NCI-H2196 treated with DMSO at 0.1 percent for 48 hours (cell line): Measurements from ENCODE around the gene BMP2.

Experiments used
- DNase-seq: peaks from one replicate; lab custom pipeline; 2025; ENCODE audit not compliant: unreplicated experiment; lab: John Stamatoyannopoulos, UW

The BMP2 gene

DNA sequence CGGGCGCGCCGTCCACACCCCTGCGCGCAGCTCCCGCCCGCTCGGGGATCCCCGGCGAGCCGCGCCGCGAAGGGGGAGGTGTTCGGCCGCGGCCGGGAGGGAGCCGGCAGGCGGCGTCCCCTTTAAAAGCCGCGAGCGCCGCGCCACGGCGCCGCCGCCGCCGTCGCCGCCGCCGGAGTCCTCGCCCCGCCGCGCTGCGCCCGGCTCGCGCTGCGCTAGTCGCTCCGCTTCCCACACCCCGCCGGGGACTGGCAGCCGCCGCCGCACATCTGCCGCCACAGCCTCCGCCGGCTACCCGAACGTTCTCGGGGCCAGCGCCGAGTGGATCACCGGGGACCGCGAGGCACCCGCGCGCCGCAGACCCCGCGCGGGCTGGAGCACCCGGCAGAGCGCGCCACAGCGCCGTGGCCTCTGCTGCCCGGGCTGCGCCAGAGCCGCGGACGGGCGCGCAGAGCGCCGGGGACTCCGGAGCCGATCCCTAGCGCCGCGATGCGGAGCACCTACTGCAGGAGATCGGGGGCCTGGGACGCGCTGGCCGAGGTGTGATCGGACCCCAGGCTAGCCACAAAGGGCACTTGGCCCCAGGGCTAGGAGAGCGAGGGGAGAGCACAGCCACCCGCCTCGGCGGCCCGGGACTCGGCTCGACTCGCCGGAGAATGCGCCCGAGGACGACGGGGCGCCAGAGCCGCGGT lies at the start of gene BMP2:
Gene BMP2, plus strand, starts transcription at position 151 of the 692 bp plus-strand sequence. CDS start 2,441 bp downstream, outside the sequence.
- peak; percentile 24 for DNase-seq

DNA sequence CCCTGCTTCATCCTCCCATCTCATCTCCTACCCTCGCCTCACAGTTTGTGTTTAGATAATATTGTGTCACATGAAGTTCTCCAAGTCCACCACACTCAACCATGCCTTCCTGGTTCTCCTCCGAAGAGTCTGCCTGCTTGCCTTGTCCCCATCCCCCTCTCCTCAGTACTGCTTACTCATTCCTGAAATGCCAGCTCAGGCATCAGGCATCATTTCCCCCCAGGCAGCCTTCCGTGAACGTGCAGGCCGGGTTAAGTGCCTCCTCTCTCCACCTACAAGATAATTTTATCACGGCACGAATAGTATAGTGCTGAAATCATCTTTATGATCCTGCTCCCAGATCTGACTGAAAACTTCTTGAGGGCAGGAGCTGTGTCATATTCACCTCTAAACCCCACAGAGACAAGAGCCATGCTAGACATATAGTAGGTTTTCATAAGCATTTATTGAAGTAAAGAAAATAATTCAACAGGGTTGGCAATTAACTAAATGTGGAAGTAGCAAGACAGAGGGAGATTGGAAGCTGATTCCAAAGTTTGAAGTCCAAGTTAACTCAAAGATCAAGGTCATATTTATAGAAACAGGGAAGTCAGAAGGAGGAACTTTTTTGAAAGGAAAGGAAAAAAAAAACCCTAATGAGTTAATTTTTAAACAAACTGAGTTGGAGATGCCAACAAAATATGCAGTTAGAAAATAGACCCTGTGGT lies 48.7 kb upstream of the BMP2 start:
- no peak for DNase-seq

DNA sequence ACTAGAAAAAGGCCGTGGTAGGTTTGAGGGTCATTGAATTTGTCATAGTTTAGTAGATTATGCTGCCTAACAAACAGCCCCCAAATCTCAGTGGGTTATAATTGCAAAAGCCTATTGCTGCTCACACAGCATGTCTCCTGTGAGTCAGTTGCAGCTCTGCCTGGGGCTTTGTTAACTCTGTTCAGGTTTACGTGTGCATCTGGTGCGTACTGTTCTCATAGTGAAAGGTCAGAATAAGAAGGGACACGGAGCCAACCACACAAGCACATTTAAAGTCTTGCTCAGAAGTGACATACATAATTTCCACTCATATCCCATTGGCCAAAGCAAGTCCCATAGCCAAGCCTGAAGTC lies 48.1 kb upstream of the BMP2 start:
- no peak for DNase-seq

DNA sequence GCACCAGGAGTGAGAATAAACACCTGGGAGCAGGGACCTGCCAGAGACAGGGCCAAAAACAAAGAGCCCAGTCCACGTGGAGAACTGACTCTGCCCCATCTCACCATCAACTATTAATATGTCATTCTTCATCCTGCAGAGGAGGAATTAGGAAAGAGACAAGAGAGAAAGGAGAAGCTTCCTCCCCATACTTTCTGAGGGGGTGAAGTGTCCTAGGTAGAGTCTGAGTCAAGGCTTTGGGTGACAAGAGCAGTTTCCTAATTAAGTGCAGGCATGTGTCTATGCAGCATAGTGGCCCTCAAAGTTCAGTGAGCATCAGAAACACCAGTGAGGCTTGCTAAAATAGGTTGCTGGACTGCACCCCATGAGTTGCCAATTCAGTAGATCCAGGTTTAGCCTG lies 40.7 kb upstream of the BMP2 start:
- no peak for DNase-seq

DNA sequence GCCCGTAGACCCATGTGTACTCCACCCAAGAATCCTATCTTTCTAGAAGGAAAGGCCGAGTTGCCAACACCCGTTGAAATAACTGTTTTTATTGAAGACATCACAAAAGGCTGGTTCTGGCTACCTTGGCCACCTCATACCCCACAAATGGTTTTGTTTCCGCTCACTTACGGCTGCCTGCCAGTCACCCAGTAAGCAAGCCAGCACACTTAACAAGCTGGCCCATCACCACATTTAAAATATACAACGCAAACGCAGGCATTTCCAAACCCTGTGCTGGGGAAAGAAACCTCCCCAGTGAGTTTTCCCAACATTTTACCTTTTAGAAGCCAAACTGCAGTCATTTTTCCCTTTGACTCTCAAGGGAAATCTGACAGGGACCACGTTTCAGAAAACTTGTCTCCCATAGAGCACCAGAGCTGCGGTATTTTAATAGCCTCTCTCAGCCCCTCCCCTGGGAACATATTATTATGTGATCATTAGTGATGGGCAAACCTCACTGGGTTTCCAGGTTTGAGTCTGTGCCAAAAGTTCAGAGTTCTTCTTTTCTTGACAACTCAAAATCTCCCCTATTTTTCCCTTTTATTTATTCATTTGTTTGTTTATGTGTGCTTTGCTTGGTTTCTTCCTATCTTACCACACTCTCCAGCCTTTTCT lies 36.7 kb upstream of the BMP2 start:
- no peak for DNase-seq

DNA sequence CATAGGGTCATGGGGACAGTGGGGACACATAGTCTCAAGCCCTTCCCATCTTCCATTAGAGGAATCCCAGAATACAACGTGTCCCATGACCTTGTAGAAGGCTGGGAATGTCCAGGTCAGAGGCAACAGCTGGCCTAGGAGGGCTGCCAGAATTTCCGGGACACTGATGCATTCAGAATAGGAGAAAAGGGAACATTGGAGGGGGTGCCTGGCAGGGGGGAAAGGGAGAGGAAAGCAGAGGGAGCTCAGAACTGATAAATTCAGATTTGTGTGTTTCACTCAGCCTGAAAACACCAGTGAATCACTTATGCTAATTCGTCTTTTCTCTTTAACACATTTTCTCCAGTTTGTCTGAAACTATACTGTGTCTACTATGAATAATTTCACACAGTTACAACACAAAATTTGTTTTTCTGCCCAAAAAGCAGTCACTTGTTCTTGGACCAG lies 35.5 kb upstream of the BMP2 start:
- no peak for DNase-seq

DNA sequence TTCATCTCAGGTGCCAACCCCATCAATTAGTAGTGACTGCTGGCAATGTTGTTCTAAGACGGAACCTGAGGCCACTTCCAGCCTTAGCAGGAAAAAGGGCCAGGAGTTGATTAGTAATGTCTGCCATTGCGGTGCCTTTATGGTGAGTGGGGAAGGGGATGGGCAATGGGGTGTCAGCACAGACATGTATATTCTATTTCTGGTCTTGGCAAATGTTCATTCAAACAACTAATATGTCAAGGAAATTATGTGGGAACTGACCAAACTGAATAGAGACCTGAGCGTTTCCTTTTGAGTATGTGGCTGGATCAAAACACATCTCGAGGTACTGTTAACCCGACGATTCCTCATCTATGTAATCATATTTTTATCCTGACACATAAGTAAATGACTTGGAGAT lies 34.6 kb upstream of the BMP2 start:
- no peak for DNase-seq

DNA sequence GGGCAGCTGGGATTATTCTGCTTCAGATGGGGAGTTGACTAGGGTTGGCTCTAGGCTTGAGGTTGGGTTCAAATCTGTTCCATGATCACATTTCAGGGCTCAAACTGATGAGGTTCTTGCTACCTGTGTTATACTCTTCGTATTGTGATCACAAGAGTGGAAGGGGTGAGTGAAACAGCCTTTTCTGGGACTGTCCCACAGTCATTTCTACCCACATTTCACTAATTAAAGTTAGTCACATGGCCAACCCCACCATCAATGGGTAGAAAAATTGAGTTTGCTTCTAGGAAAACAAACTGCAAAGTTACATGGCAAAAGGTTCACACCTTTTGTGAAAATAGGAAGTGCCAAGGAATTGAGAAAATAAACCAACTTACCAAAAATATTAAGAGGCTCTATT lies 33.5 kb upstream of the BMP2 start:
- no peak for DNase-seq

DNA sequence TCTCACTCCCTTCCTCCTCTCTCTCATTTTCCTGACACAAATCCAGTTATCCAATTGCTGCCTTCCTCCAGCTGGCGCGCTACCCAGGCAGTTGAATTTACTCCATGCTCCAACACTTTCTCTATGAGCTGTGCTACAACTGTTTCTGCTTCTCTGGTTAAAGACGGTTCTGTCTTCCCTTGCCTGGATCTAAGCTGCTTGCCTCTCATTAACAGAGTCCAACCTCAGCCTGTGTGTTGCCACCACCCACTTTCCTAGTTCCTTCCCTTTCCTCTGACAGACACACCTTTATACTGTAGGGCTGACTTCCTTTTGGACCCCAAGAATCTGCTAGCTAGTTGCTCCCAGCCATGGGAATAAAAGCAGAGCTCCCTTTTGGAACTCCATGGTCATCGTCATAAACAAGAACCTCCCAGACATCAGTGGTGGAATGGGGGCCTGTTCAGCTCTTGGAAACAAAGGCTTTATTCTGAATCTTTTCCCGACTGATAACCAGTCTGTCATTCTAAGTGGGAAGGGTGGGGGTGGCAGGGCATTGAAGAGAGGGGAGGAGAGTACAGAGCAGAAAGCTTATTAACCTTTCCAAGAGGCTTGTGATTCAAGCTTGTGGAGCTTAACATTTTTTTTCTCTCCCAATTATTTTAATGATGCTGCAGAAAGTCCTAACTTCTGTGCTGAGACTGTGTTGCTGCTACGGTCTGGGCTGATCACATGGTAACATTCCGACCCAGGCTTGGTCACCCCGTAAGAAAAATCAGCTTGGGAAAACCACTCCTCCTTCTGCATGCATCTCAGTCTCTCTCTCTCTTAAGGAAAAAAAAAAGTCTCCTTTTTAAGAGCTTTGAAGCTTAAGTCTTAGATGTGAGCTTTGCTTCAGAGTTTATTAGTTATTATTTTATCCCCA lies 31.3 kb upstream of the BMP2 start:
- DNase-seq = no peak

DNA sequence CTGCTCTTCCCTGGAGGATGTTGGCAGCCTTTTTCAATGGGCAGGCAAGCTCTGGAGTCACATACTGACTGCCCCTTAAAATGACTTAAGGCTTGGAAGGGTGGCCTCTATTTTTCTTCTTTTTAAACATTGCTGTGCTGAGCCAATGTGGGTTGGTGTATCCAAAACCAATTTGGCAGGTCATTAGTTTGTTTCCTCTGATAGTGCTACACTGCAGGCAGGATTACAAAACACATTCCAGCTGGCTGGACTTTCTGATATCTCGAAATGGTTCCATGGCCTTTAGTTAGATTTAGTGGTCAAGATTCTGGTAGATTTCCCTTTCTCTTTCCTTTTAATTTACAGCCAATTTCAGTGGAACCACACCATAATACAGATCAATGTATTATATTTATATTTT lies 28.1 kb upstream of the BMP2 start:
- no peak for DNase-seq

DNA sequence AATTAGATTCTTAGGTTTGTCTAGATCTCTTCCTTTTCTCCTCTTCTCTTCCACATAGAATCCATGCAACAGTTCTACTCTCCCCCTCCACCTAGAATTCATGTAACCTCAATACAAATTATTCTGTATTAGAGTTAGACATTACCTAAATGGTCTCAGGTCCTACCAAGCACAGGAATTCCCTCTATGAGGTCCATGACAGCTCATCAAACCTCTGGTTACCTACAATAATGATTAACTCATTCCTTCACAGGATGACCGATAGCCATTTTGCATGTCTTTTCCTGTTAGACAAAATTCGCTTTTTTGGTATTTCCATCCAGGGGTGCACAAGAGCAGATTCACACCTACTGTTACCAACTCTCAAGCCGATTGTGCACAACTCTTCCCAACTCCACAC lies 27.4 kb upstream of the BMP2 start:
- DNase-seq = no peak

DNA sequence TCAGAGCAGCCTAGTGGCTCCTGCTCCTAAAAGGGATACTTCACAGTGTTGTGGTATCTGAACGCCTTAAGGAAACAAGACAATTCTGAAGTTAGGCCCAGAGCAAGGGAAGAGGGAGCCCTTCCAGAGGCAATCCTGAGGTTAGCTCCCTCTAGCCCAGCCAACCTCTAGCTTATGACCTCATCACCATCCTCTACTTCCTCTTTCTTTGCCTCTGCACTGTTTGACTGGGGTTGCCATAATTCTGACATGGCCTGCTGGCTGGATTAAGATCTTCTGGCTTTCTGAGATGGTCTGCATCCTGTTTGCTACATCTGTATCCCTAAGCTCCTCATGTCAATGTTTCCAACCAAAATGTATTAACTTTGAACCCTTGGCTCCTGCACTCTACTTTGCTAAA lies 23.3 kb upstream of the BMP2 start:
- DNase-seq = no peak

DNA sequence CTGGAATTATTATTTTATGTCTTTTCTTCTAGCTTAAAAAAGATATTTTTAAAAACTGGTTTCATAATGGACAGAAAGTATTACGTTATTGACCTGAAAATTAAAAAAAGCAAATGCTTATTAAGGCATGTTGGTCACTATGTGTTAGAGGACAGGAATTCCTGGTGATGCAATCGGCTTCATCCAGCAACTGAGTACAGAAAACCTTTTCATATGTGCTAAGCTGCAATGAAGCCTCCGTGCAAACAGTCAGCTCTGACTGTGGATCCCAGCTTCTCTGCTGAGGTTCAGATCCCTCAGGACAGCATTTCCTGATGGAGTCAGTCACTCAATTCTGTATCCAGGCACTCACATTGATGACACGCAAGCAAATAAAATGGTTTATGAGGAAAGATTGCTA lies 22.7 kb upstream of the BMP2 start:
- no peak for DNase-seq

DNA sequence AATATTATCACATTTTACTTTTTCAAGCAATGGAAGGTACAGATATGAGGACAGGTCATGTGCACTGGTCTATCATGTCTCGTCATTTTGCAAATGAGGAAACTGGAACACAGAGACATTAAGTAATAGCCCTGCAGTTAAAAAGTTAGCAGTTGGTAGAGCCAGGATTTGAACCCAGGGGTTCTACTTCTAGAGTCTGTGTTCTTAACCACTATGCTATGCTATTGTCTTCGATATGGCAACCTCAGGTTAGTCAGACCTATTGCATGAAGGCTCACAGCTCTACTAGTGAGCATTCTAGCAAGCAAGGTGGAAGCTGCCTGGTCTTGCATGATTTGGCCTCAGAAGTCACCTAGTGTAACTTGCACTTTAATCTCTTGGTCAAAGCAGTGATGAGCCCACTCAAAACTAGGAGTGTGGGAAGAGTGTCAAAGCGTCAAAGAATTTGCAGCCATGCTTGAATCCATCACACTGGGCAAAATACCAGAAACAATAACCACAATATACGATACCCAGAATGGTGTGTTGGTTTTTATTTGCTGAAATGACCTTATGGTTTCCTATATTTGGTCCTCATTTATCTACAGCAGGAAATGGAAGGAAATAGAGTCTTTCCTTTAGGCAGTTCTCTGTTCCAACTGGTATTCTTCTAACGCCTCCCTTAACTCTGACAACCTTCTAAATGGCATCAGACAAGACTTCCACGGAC lies 20.4 kb upstream of the BMP2 start:
- no peak for DNase-seq

DNA sequence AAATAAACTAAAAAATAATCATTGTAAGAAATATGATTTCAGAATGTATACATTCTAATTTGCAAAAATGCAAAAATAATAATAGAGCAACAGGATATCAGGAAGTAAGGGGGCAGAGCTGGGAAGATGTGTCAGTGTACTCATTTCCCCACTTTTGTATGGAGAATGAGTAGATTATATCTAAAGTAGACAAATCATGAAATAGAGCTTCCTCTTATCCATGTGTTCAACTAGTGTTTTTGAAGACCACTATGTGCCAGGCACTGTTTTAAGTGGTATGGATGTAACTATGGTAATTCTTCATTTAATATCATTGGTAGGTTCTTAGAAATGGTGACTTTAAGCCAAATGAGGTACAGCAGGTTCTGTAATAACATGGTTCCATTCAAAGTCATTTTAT lies 17.0 kb upstream of the BMP2 start:
- DNase-seq = no peak

DNA sequence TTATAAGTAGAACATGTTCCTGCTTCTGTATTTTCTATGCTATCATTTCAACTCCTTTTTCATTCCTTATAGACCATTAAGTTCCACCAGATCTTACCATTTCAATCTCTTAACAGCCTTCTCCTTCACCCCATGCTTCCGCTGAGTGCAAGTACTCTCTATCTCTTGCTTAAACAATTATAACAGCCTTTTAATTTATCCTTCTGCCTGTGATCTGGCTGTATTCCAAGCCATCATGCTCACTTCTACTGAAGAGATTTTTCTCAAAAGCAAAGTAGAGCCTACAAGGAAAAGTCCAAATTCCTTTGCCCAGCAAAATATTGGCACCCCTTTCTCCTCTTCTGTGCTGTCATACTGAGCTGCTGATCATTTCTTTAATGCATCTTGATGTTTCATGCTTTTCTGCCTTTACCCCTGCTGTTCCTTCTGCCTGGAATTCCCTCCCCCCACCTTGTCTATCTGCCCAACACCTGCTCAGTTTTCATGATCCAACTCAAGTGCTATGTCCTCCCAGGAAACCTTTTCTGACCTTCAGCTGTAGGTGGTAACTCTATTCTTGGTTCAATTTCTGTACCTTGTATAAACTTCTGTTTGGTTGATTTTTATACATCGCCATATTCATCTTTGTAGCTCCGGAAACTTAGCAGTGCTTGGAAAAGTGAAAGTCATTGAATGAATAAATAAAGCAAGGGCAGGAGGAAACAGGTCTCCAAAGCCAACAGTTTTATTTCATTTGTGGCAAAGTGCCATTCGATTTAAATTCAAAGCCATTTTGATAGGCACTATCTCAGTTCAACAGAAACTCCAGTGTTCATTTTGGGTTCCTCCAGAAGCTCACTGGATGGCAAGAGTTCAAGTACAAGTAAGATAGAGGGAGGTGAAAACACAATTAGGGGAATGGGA lies 10.5 kb upstream of the BMP2 start:
- DNase-seq = peak; percentile 70

DNA sequence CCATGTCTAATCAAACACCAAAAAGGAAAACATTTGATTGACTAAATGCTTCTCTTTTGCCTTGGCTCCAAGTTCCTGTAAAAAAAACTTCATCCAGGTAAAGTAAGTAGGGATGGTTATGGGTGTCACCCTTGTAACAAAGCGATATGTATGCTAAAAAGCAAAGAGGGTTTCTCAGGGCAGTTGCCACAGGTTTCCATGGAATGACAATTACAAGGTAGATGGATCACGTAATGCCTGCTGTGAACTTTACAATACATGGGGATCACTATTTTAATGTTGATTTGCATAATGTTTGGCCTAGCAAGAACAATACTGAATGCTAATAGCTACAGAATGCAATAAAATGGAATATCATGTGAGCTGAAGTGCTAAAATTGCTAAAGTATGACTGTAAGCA lies 2.9 kb upstream of the BMP2 start:
- no peak for DNase-seq

DNA sequence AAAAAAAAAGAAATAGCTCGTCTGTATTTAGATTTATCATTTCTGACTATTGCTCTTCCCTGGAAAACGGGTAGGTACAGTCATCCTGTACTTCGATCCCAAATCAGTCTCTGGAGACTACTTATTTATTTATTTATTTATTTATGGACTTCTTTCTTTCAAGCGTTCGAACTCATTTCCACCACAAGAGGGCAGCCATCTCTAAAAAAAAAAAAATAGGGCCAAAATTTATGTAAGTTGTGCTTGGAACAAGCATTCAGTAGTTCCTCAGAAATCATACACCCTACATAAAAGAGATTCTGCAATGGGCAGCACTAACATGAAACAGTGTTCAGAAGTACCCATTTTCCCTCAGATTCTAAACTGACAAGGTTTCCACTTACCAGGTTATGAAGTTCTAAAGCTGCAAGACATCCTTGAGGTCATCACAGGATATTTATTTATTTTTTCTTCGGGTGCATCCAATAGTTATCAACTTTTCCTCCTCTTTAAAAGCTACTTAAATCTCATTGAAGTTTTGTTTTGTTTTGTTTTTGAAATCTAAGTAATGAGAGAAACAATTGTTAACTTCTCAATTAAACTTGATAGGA lies 1.9 kb upstream of the BMP2 start:
- DNase-seq = peak; percentile 81

DNA sequence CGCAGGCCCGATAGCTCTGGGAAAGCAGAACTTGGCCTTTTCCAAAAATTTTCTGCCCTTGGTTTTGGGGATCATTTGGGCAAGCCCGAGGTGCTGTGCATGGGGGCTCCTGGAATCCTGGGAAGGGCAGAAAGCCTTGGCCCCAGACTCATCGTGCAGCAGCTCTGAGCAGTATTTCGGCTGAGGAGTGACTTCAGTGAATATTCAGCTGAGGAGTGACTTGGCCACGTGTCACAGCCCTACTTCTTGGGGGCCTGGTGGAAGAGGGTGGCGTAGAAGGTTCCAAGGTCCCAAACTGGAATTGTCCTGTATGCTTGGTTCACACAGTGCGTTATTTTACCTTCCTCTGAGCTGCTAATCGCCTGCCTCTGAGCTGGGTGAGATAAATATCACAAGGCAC lies 1.1 kb upstream of the BMP2 start:
- no peak for DNase-seq
